GM12873 (cell line): ENCODE results near the gene KLHL33.

Experiments used
- CTCF ChIP-seq: IDR thresholded peaks from 2 replicates; pipeline ENCODE4 v1.5.1; 2012; ENCODE audit warnings: low read depth, mild to moderate bottlenecking, moderate library complexity, low read length, control low read depth; ENCODE audit not compliant: insufficient read depth; ENCODE audit errors: missing control alignments

Gene KLHL33

GRCh38 chr14:20384886-20385285 lies 51.1 kb downstream of the KLHL33 start:
- no peak for TF ChIP-seq CTCF

- no peak for TF ChIP-seq CTCF
Observed at GRCh38 chr14:20384321-20384720, 51.6 kb downstream of the KLHL33 start.

GRCh38 chr14:20383636-20384035 lies 52.3 kb downstream of the KLHL33 start:
- TF ChIP-seq CTCF: no peak

- TF ChIP-seq CTCF: no peak
Observed at GRCh38 chr14:20383032-20383431, 52.9 kb downstream of the KLHL33 start.

- TF ChIP-seq CTCF: no peak
Observed at GRCh38 chr14:20382526-20382925, 53.4 kb downstream of the KLHL33 start.

- TF ChIP-seq CTCF: no peak
Observed at GRCh38 chr14:20381341-20381740, 54.6 kb downstream of the KLHL33 start.

- TF ChIP-seq CTCF: no peak
Observed at GRCh38 chr14:20380681-20381080, 55.3 kb downstream of the KLHL33 start.
